ENCODE data around the gene TLR9. TPM values are rescaled to one million over a fixed set of nuclear protein-coding genes. Genes with fewer than 3 reads are reported as not detected.

Gene TLR9
- total RNA-seq, 1 experiment from 2014 or later = not detected

- peaks cover 3% of the 10 kb centered on the region; the same call in 1 of the 2 replicates for H3K9me3 Mint-ChIP-seq
- no peak for DNase-seq (ENCODE audit: low spot score)
- ChIA-PET POLR2A (no interaction called here), CTCF (no interaction called here)
- H3K4me1 Mint-ChIP-seq = no peaks in the 10 kb centered on the region
- TF ChIP-seq TP53 (CRISPR knock-in tag; IDR thresholded peaks at IDR 0.05) (no peak), CREB1 (CRISPR knock-in tag; IDR thresholded peaks at IDR 0.05) (no peak), STAT6 (CRISPR knock-in tag; conservative IDR thresholded peaks at IDR 0.05; ENCODE audit: low read depth) (no peak), ATF1 (CRISPR knock-in tag; IDR thresholded peaks at IDR 0.05) (no peak), EMX1 (CRISPR knock-in tag; IDR thresholded peaks at IDR 0.05) (no peak), PRRX2 (CRISPR knock-in tag; IDR thresholded peaks at IDR 0.05) (no peak), CREM (CRISPR knock-in tag; IDR thresholded peaks at IDR 0.05) (no peak), ZNF232 (CRISPR knock-in tag; IDR thresholded peaks at IDR 0.05) (no peak), NFYB (CRISPR knock-in tag; conservative IDR thresholded peaks at IDR 0.05; ENCODE audit: low read depth) (no peak)
- no peak for ATAC-seq
- no peaks in the 10 kb centered on the region for H3K27me3 Mint-ChIP-seq (ENCODE audit: low read depth)
- H3K36me3 Mint-ChIP-seq = no peaks in the 10 kb centered on the region
- no peak overlapping the region for H3K27ac Mint-ChIP-seq
- H3K4me3 Mint-ChIP-seq = no peak overlapping the region
These were observed 36.9 kb downstream of the TLR9 start for GRCh38 chr3:52188556-52188955.

GRCh38 chr3:52186729-52187128 is 38.7 kb downstream of the TLR9 start:
- ATAC-seq = no peak
- Mint-ChIP-seq H3K27me3 (ENCODE audit: low read depth) (no peaks in the 10 kb centered on the region), H3K4me1 (no peaks in the 10 kb centered on the region), H3K4me3 (no peak overlapping the region), H3K36me3 (no peaks in the 10 kb centered on the region), H3K9me3 (peaks cover 3% of the 10 kb centered on the region; the same call in 1 of the 2 replicates), H3K27ac (no peak overlapping the region)
- ChIA-PET CTCF (interaction anchor here (0.8 kb wide), 1 partner anchor 34 kb away, joined by 3 read pairs; no protein-coding TSS in a partner anchor), POLR2A (interaction anchor here (0.7 kb wide), 1 partner anchor 1675 kb away, joined by 8 read pairs; no protein-coding TSS in a partner anchor)
- no peak for DNase-seq (ENCODE audit: low spot score)
- TF ChIP-seq FOXP1 (CRISPR knock-in tag; IDR thresholded peaks at IDR 0.05; ENCODE audit: borderline replicate concordance) = no peak
- TF ChIP-seq ESRRA (CRISPR knock-in tag; IDR thresholded peaks at IDR 0.05; ENCODE audit: borderline replicate concordance) = no peak
- TF ChIP-seq, protein P1, sequence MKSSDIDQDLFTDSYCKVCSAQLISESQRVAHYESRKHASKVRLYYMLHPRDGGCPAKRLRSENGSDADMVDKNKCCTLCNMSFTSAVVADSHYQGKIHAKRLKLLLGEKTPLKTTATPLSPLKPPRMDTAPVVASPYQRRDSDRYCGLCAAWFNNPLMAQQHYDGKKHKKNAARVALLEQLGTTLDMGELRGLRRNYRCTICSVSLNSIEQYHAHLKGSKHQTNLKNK (CRISPR knock-in tag; IDR thresholded peaks at IDR 0.05) = no peak
- no peak for TF ChIP-seq CTCF (IDR thresholded peaks at IDR 0.05)
- no peak for TF ChIP-seq ZNF317 (CRISPR knock-in tag; IDR thresholded peaks at IDR 0.05; ENCODE audit: borderline replicate concordance, low read depth)

GRCh38 chr3:52185837-52186236 is 39.6 kb downstream of the TLR9 start:
- no peak for ATAC-seq
- TF ChIP-seq, protein P2, sequence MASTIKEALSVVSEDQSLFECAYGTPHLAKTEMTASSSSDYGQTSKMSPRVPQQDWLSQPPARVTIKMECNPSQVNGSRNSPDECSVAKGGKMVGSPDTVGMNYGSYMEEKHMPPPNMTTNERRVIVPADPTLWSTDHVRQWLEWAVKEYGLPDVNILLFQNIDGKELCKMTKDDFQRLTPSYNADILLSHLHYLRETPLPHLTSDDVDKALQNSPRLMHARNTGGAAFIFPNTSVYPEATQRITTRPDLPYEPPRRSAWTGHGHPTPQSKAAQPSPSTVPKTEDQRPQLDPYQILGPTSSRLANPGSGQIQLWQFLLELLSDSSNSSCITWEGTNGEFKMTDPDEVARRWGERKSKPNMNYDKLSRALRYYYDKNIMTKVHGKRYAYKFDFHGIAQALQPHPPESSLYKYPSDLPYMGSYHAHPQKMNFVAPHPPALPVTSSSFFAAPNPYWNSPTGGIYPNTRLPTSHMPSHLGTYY (CRISPR knock-in tag; IDR thresholded peaks at IDR 0.05) = no peak
- TF ChIP-seq STAT6 (CRISPR knock-in tag; conservative IDR thresholded peaks at IDR 0.05; ENCODE audit: low read depth) (no peak), PRRX2 (CRISPR knock-in tag; IDR thresholded peaks at IDR 0.05) (no peak), KAT7 (CRISPR knock-in tag; IDR thresholded peaks at IDR 0.05; ENCODE audit: borderline replicate concordance) (no peak), USF1 (CRISPR knock-in tag; IDR thresholded peaks at IDR 0.05) (no peak), ZNF138 (CRISPR knock-in tag; conservative IDR thresholded peaks at IDR 0.05) (no peak), SMAD3 (CRISPR knock-in tag; IDR thresholded peaks at IDR 0.05; ENCODE audit: borderline replicate concordance) (no peak), ATF3 (CRISPR knock-in tag; conservative IDR thresholded peaks at IDR 0.05) (no peak), USF2 (CRISPR knock-in tag; IDR thresholded peaks at IDR 0.05) (no peak)

More at GRCh38 chr3:52185837-52186236, 39.6 kb downstream of the TLR9 start:
- peaks cover 3% of the 10 kb centered on the region; the same call in 1 of the 2 replicates for H3K9me3 Mint-ChIP-seq
- no peaks in the 10 kb centered on the region for H3K4me1 Mint-ChIP-seq
- no peak overlapping the region for H3K27ac Mint-ChIP-seq
- H3K27me3 Mint-ChIP-seq (ENCODE audit: low read depth) = no peaks in the 10 kb centered on the region
- POLR2A ChIA-PET = interaction anchor here (0.6 kb wide), 1 partner anchor 34 kb away, joined by 7 read pairs; no protein-coding TSS in a partner anchor
- H3K4me3 Mint-ChIP-seq = no peak overlapping the region
- CTCF ChIA-PET = interaction anchor here (0.8 to 1.1 kb wide), 3 partner anchors 9 to 171 kb away, joined by 3 to 4 read pairs (median 3); no protein-coding TSS in a partner anchor
- no peaks in the 10 kb centered on the region for H3K36me3 Mint-ChIP-seq
- no peak for DNase-seq (ENCODE audit: low spot score)
